ENCODE results near the gene PKIB.

- TF ChIP-seq SMC3 (IDR thresholded peaks at IDR 0.05) (no peak), ZC3H11A (IDR thresholded peaks at IDR 0.05) (no peak), POLR2A (IDR thresholded peaks at IDR 0.05; ENCODE audit: low read length) (no peak), HMGXB4 (CRISPR knock-in tag; IDR thresholded peaks at IDR 0.05; ENCODE audit: borderline replicate concordance) (no peak), RCOR1 (IDR thresholded peaks at IDR 0.05; ENCODE audit: low read depth, low read length) (no peak), EP300 (IDR thresholded peaks at IDR 0.05) (no peak), CBX8 (IDR thresholded peaks at IDR 0.05) (no peak), KDM5A (IDR thresholded peaks at IDR 0.05) (no peak), JUN (IDR thresholded peaks at IDR 0.05) (no peak), CTCF (IDR thresholded peaks at IDR 0.05) (no peak), MAX (IDR thresholded peaks at IDR 0.05) (no peak), CHD4 (IDR thresholded peaks at IDR 0.05; ENCODE audit: borderline replicate concordance) (no peak), E2F6 (IDR thresholded peaks at IDR 0.05; ENCODE audit: borderline replicate concordance, low read depth) (no peak)
Measured at GRCh38 chr6:122578961-122579360, 31.2 kb upstream of the PKIB start.

All from A549 (cell line).